Putamen (tissue), 1 donor: ENCODE results near the gene ETDC.
"Not testable (repeated sequence)": the region's sequence is repeated elsewhere in the genome, so short reads cannot be mapped to it uniquely, and the experiment has no call there.

Experiments
- DNase-seq: peaks from one replicate; pipeline ENCODE4 v3.0.0-alpha.2; 2016; ENCODE audit warnings: low spot score

The ETDC gene

GRCh38 chrX:135309430-135309923 is at the start of gene ETDC:
TSS of gene ETDC (plus strand) at chrX:135309480. CDS start at chrX:135309480, 0 bp downstream.
- no peak for DNase-seq

- DNase-seq: not testable (repeated sequence)
Measured at GRCh38 chrX:135260976-135261375, 48.3 kb upstream of the ETDC start.

GRCh38 chrX:135263376-135263775 is 45.9 kb upstream of the ETDC start:
- DNase-seq: not testable (repeated sequence)

DNA sequence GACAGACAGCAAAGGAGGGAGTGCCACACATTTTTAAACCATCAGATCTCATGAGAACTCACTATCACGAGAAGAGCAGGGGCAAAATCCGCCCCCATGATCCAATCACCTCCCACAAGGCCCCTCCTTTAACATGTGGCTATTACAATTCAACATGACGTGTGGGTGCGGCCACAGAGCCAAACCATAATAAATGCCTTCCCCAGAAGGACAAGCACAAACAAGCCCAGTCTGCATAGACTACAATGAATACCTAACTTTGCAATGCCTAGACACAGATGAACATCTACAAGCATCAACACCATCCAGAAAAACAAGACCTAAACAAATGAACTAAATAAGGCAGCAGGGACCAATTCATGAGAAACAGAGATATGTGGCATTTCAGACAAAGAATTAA is 45.1 kb upstream of the ETDC start:
- DNase-seq: no peak

DNA sequence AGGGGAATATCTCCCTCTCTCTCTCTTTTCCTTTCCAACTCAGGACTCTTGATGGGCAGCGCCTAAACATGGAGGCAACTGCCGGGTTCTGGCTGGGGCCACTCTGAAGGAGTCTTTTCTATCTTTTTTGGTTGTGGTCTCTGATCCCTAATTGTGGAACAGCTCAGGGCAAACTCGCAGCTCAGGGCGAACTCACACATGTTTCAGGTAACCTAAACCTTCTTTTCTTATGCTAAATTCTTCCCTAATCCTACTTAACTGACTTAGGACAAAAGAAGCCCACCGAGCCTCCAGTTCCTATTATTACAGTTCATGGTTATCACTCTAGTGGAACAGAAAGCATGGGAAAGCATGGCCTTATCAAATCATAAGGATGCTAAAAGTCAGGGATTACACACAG is 36.1 kb upstream of the ETDC start:
- no peak for DNase-seq

GRCh38 chrX:135275973-135276372 is 33.3 kb upstream of the ETDC start:
- DNase-seq: no peak

GRCh38 chrX:135287266-135287823 is 21.9 kb upstream of the ETDC start:
- no peak for DNase-seq

- DNase-seq: peak; percentile 39
Measured at GRCh38 chrX:135295238-135295943, 13.9 kb upstream of the ETDC start.

GRCh38 chrX:135295944-135296305 is 13.4 kb upstream of the ETDC start:
- no peak for DNase-seq

DNA sequence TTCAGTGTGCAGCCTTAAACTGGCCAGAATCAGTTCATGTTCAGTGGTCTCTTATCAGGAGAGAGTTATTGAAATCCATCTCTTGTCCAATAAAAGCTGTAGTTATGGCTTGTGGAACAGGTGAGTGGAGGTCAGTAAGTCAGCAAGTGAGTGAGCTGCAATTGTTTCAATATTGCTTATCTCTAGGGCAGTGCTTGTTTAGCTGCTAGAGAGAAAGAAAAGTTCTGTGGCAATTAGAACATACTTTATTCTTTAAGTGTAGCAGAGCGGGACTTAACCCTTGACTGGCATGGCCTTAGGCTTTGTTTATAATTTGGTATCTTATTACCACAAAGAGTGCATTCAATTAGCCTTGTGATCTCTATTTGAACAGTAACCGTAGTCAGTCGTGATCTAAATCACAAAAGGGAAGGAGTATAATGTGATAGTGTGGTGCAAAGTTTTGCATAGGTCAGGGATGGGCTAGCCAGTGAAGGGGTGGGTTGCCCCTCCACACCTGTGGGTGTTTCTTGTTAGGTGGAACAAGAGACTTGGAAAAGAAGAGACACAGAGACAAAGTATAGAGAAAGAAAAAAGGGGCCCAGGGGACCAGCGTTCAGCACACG is 6.9 kb upstream of the ETDC start:
- DNase-seq: no peak

DNA sequence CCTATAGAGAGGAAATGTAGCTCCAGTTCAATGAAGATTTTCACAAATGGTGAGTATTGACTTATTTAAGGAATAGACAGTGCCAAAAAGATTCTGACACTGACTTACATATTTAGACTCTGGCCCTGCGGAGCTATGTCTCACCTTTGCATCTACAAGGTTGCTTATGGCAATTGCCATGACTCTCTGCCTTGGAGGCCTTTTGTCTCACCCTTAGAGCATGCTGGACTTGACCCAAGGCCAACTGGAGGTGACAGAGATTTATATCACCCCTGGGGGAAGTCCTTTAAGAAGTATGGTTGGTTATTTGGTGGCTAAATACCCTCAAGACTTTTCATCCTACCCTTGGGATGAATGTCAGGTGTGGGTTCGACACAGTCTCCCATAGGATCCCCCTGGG is 4.5 kb upstream of the ETDC start:
- no peak for DNase-seq

GRCh38 chrX:135307171-135307570 is 2.1 kb upstream of the ETDC start:
- no peak for DNase-seq

- no peak for DNase-seq
Measured at GRCh38 chrX:135308345-135308855, 880 bp upstream of the ETDC start.

DNA sequence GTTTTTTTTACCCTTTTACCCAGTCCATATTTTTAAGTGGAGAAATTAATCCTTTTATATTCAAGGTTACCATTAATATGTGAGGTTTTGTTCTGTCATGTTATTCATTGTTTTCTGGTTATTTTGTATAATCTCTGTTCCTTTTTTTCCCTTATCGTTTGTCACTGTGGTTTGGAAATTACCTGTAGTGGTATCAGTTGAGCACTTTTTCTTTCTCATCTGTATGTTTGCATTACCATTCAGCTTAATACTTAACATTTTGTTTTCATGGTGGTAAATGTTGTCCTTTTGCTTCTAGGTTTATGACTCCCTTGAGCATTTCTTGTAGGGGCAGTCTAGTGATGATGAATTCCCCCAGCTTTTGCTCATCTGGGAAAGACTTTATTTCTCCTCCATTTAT is 6.6 kb downstream of the ETDC start:
- DNase-seq: no peak

DNA sequence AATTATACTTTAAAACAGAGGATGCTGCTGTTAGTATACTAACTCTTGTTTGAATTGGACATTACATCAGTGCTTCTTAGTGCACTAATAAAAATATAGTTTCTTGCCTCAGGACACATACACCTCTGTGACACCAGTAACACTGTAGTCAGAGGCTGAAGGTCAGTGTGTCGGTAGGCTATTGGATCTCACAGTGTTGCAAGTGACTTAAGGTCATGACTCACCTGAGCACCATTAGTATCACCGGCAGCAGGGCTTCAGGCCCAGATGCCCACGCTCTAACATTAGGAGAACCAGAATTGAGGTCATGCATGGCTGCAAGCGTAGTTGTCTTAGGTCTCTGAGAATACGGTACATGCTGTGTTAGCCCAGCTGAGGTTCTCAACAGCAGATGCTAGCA is 15.2 kb downstream of the ETDC start:
- DNase-seq: no peak

- not testable (repeated sequence) for DNase-seq
Measured at GRCh38 chrX:135325036-135325818, 15.9 kb downstream of the ETDC start.

DNA sequence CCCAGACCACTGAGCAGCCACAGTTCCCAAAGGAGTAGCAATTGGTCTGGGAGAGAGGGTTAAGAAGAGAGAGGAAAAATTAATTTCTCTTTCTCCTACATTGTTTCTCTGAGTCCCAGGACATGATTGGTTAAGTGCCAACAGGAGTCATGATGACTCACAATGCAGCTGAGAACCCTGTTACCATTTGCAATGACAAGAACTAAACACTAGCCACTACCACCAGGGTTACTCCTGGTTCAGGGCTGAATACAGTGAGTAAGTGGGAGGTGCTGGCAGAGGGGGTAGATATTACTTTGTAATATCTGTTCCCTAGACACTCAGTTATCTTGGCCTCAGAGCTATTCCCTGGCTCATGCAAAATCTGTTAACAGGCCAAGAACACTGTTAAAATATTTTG is 18.0 kb downstream of the ETDC start:
- DNase-seq: no peak

DNA sequence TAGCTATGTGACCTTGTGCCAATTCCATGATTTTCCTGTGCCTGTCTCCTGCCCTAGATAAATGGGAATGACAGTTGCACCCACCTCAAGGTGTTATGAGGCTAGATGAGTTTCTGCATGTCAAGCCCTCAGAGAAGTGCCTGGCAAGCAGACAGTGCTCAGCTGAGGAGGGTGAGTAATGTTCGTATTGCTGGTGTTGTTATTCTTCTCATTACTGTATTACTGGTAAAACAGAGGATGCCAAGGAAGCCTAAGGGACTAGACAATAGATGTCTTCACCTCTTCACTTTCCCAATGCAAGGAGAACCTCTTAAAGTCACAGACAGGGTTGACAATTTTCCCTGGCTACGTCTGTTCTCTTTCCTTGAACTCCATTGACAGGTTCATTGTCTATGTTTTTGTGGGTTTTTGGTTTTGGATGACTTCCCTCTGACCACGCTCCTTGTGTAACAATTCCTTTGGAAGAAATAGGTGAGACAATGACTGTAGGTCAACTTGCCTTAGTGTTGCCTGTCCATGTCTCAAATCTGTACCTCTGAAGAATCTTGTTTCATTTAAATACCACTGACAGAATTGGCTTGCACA is 19.2 kb downstream of the ETDC start:
- no peak for DNase-seq

- DNase-seq: no peak
Measured at GRCh38 chrX:135330706-135331105, 21.4 kb downstream of the ETDC start.

GRCh38 chrX:135331525-135331924 is 22.2 kb downstream of the ETDC start:
- DNase-seq: no peak

- DNase-seq: no peak
Measured at GRCh38 chrX:135340831-135341230, 31.6 kb downstream of the ETDC start.

DNA sequence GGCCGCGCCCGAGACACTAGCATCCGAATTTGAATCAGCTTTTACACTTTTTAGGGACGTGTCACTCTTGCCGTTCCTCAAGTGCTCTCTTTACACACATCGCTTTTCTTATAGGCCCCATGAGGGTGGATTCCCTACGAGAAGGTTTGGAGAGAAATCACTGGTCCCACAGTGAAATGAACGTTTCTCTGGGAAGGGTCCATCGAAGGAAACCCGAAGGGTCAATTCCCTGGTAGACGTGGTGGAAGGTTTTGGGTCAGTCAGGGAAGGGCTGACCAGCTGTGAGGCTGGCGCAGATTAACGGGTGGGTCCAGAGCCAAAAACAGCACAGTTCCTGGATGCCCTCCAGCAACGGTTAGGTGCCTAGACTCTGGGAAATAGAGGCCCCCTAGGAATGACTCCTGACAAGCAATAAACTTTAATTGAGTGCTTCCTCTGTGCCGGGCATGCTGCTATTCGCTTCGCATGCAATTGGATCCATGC is 35.9 kb downstream of the ETDC start:
- DNase-seq: no peak
